B cell (primary cell): ENCODE measurements around the gene CAPN14. TPM values are rescaled to one million over a fixed set of nuclear protein-coding genes. Genes with fewer than 3 reads are reported as not detected.
A peak's percentile ranks its signal among the peaks of the same experiment; 100 is the strongest.

Source experiments
- ATAC-seq: fragments of 200-7000 bp; cut with Tn5 transposase; one replicate; pipeline ENCODE4 v1.10.0; 2021; ENCODE audit warnings: low read depth, mild to moderate bottlenecking, moderate number of reproducible peaks, moderate library complexity
- CTCF ChIA-PET: fragments of 350-600 bp; sonication (Branson Sonifier 250); formaldehyde crosslinking; loops from one replicate; lab custom pipeline; 2021; ENCODE audit warnings: antibody characterized with exemption, inconsistent platforms; lab: Charles Lee
- POLR2A ChIA-PET: fragments of 350-600 bp; sonication (Branson Sonifier 250); formaldehyde crosslinking; loops from one replicate; lab custom pipeline; 2021; ENCODE audit warnings: antibody characterized with exemption; lab: Charles Lee
- DNase-seq: peaks from one replicate; pipeline ENCODE4 v3.0.0; 2013
- H2AFZ ChIP-seq: 2 replicates; pipeline ENCODE4 v1.6.1; 2012; ENCODE audit warnings: mild to moderate bottlenecking, low read depth, low read length; ENCODE audit not compliant: insufficient read depth, poor library complexity, severe bottlenecking
- H3K27ac ChIP-seq, 2 donors: 1 replicate in 1 of 2; 2 replicates in 1 of 2; pipeline ENCODE4 v1.5.1; 2012 to 2013; ENCODE audit warnings: low read length in 2 of 2, mild to moderate bottlenecking in 2 of 2, moderate library complexity in 1 of 2
- H3K27me3 ChIP-seq, 4 experiments: fragments of 200-600 bp in 1 of 4; sonication (generic) in 1 of 4; replicated peaks in 1 of 4; 1 replicate in 2 of 4; 2 replicates in 2 of 4; pipeline versions ENCODE4 v1.6.1 to v1.7.0; 2013 to 2016; ENCODE audit warnings: low read length in 3 of 4, mild to moderate bottlenecking in 2 of 4, mixed read lengths in 1 of 4, moderate library complexity in 1 of 4; ENCODE audit not compliant: insufficient read depth in 4 of 4, control insufficient read depth in 3 of 4; ENCODE audit errors: control extremely low read depth in 1 of 4
- H3K36me3 ChIP-seq, 2 experiments: replicated peaks in 1 of 2; 1 replicate in 1 of 2; 2 replicates in 1 of 2; pipeline versions ENCODE4 v1.6.1 to v1.7.1; 2013; ENCODE audit warnings: low read length in 1 of 2; ENCODE audit not compliant: insufficient read depth in 2 of 2, control insufficient read depth in 1 of 2; ENCODE audit errors: control extremely low read depth in 1 of 2, extremely low read depth in 1 of 2
- H3K4me1 ChIP-seq, 2 donors: fragments of 200-600 bp in 1 of 2; sonication (generic) in 1 of 2; 1 replicate in 1 of 2; 2 replicates in 1 of 2; pipeline versions ENCODE4 v1.5.1 to v1.6.1; 2013 to 2017; ENCODE audit warnings: low read length in 2 of 2; ENCODE audit not compliant: control insufficient read depth in 2 of 2, insufficient read depth in 2 of 2
- H3K4me2 ChIP-seq: replicated peaks from 2 replicates; pipeline ENCODE3; 2012; ENCODE audit warnings: mild to moderate bottlenecking, low read depth, low read length; ENCODE audit not compliant: poor library complexity, severe bottlenecking
- H3K4me3 ChIP-seq, 5 experiments: fragments of 200-600 bp in 1 of 5; sonication (generic) in 1 of 5; 1 replicate in 3 of 5; 2 replicates in 2 of 5; pipeline versions ENCODE4 v1.5.1 to v1.7.0; 2011 to 2016; ENCODE audit warnings: low read length in 4 of 5, mild to moderate bottlenecking in 4 of 5, low read depth in 2 of 5, control low read depth in 1 of 5, moderate library complexity in 1 of 5; ENCODE audit not compliant: insufficient read depth in 1 of 5; ENCODE audit errors: control extremely low read depth in 1 of 5, extremely low read depth in 1 of 5
- H3K79me2 ChIP-seq: fragments of 200-600 bp; sonication (generic); one replicate; pipeline ENCODE4 v1.6.0; 2016; ENCODE audit warnings: low read length; ENCODE audit not compliant: control insufficient read depth, insufficient read depth
- H3K9ac ChIP-seq: fragments of 200-600 bp; sonication (generic); 2 replicates; pipeline ENCODE4 v1.6.1; 2017; ENCODE audit warnings: mild to moderate bottlenecking, low read length, moderate library complexity
- H3K9me3 ChIP-seq, 3 donors: one replicate each; pipeline versions ENCODE4 v1.6.1 to v1.7.1; 2013; ENCODE audit warnings: low read length in 2 of 3; ENCODE audit not compliant: control insufficient read depth in 2 of 3, insufficient read depth in 1 of 3; ENCODE audit errors: control extremely low read depth in 1 of 3
- H4K20me1 ChIP-seq: 2 replicates; pipeline ENCODE4 v1.6.0; 2012; ENCODE audit warnings: mild to moderate bottlenecking, low read length; ENCODE audit not compliant: insufficient read depth, control insufficient read depth, poor library complexity, severe bottlenecking
- H3K27ac Mint-ChIP-seq: one replicate; pipeline ENCODE4 v1.8.0; 2021; ENCODE audit warnings: mixed read lengths
- H3K27me3 Mint-ChIP-seq: one replicate; pipeline ENCODE4 v1.8.0; 2021; ENCODE audit warnings: mixed read lengths
- H3K4me1 Mint-ChIP-seq: one replicate; pipeline ENCODE4 v1.8.0; 2021; ENCODE audit warnings: mixed read lengths
- H3K4me3 Mint-ChIP-seq: one replicate; pipeline ENCODE4 v1.8.0; 2021; ENCODE audit warnings: mixed read lengths
- H3K9me3 Mint-ChIP-seq: one replicate; pipeline ENCODE4 v1.8.0; 2022; ENCODE audit warnings: mixed read lengths; ENCODE audit not compliant: insufficient read depth
- EZH2 ChIP-seq: IDR thresholded peaks from 2 replicates; pipeline ENCODE4 v1.6.1; 2012; ENCODE audit warnings: borderline replicate concordance, low read depth, mild to moderate bottlenecking, moderate library complexity, low read length; ENCODE audit not compliant: insufficient read depth, poor library complexity, severe bottlenecking
- WGBS: methylation state at CpG from one replicate; pipeline ENCODE4 v1.1.5; 2013; ENCODE audit warnings: missing lambda C conversion rate; ENCODE audit not compliant: insufficient coverage; 5-methylcytosine and 5-hydroxymethylcytosine counted together
- intact Hi-C: fragments of 100-400 bp; cut with micrococcal nuclease; formaldehyde crosslinking; loops from one replicate; pipeline ENCODE4 v1.10.0; 2022
- polyA plus RNA-seq: library from polyadenylated mRNA; depleted of rRNA; stranded (reverse); fragments of >200 nt; gene quantifications from 2 replicates; pipeline ENCODE4 v1.2.3, GENCODE V29; 2012
- total RNA-seq, 2 donors: library from RNA; stranded (reverse); fragments of 120-200 nt in 1 of 2; gene quantifications; 1 replicate in 1 of 2; 2 replicates in 1 of 2; pipeline versions ENCODE4 v1.2.3 to v1.2.4, GENCODE V29; 2013 to 2022
- TF ChIP-seq, protein P1 (sequence below): fragments of 200-600 bp; IDR thresholded peaks from one replicate; pipeline ENCODE4 v1.8.0; 2022; ENCODE audit warnings: antibody characterized with exemption, mild to moderate bottlenecking

CAPN14 gene
- total and polyA plus RNA-seq, 2 donors (not counting 1 experiment from before 2014, with no cell fraction given) = 2.5 to 7.8 TPM

DNA sequence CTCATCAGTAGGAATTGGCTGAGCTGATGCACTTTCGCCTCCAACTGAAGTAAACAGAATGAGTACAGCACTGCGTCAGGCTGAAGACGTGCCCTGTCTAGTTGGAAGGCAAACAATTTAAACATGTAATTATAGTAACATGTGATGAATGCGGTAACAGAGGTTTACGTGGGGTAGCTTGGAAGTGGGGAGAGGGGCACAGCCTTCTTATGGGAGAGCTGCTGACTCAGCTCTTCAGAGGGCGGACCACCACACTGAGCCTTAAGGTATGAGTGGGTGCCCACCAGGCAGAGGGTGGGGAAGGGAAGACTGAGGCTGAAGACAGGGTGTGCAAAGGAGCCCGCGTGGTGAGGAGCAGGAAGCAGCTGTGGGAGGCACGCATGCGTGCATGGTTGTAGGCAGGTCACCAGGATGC, 10.4 kb upstream of the CAPN14 start:
- CTCF ChIA-PET = interaction anchor here (0.7 to 1.2 kb wide), 2 partner anchors 24 to 516 kb away, joined by 3 to 4 read pairs; no protein-coding TSS in a partner anchor
- no peak overlapping the region for H3K4me3 Mint-ChIP-seq
- H3K27me3 Mint-ChIP-seq = no peaks in the 10 kb centered on the region

DNA sequence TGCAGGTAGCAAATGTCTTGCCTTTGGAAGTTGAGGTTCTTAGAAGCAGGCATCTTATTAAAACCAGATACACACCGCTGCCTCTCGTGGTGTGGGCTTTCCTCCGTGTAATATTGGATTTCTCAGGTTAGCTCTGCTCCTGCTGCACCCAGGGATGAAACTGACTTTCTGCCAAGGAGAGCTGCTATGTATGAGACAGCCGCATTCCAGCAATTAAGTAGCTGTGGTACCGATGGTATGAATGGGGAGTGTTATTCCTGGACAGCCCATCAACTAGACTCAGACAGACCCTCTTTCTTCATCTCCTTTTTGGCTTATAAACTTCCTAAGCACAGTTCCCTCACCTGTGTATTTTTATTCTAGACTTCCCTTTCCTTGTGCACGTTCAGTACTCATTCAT, 9.8 kb upstream of the CAPN14 start:
- intact Hi-C loops = no loop called here
- H3K27ac ChIP-seq = no peak overlapping the region
- no peak overlapping the region for H3K4me2 ChIP-seq
- no peaks in the 10 kb centered on the region for H3K36me3 ChIP-seq
- H3K27me3 Mint-ChIP-seq = no peaks in the 10 kb centered on the region
- POLR2A ChIA-PET = no interaction called here
- H4K20me1 ChIP-seq = no peaks in the 10 kb centered on the region
- WGBS = no CpG with 5 or more reads among the region's 6 CpGs
- H3K9me3 ChIP-seq = no peaks in the 10 kb centered on the region
- no peak overlapping the region for H2AFZ ChIP-seq
- peaks cover 16 to 17% of the 10 kb centered on the region in 2 donors for H3K4me1 ChIP-seq
- H3K4me3 ChIP-seq = no peak overlapping the region
- no peaks in the 10 kb centered on the region for H3K79me2 ChIP-seq
- no peak overlapping the region for H3K9ac ChIP-seq
- no peak for DNase-seq
- no peaks in the 10 kb centered on the region for H3K27me3 ChIP-seq
- H3K4me3 Mint-ChIP-seq = no peak overlapping the region
- no peak for ATAC-seq
- TF ChIP-seq, protein P1, sequence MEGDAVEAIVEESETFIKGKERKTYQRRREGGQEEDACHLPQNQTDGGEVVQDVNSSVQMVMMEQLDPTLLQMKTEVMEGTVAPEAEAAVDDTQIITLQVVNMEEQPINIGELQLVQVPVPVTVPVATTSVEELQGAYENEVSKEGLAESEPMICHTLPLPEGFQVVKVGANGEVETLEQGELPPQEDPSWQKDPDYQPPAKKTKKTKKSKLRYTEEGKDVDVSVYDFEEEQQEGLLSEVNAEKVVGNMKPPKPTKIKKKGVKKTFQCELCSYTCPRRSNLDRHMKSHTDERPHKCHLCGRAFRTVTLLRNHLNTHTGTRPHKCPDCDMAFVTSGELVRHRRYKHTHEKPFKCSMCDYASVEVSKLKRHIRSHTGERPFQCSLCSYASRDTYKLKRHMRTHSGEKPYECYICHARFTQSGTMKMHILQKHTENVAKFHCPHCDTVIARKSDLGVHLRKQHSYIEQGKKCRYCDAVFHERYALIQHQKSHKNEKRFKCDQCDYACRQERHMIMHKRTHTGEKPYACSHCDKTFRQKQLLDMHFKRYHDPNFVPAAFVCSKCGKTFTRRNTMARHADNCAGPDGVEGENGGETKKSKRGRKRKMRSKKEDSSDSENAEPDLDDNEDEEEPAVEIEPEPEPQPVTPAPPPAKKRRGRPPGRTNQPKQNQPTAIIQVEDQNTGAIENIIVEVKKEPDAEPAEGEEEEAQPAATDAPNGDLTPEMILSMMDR = no peak
- no peak for TF ChIP-seq EZH2
- no peaks in the 10 kb centered on the region for H3K9me3 Mint-ChIP-seq
- H3K4me1 Mint-ChIP-seq = peaks cover 31% of the 10 kb centered on the region
- no peak overlapping the region for H3K27ac Mint-ChIP-seq
- CTCF ChIA-PET = interaction anchor here (0.8 to 1.2 kb wide), 2 partner anchors 56 to 57 kb away, joined by 3 read pairs; no protein-coding TSS in a partner anchor

More for the DNA sequence above, 10.4 kb upstream of the CAPN14 start:
- H2AFZ ChIP-seq = no peak overlapping the region
- H3K4me2 ChIP-seq = no peak overlapping the region
- peaks cover 10 to 11% of the 10 kb centered on the region in 2 donors for H3K4me1 ChIP-seq
- H4K20me1 ChIP-seq = no peaks in the 10 kb centered on the region
- no peak overlapping the region for H3K27ac ChIP-seq
- no peaks in the 10 kb centered on the region for H3K9me3 ChIP-seq
- ATAC-seq (peak; percentile 36), DNase-seq (no peak)
- POLR2A ChIA-PET = no interaction called here
- 77% methylated on average over 8 of the region's 10 CpGs for WGBS
- H3K9me3 Mint-ChIP-seq = no peaks in the 10 kb centered on the region
- no peak overlapping the region for H3K9ac ChIP-seq
- no peak for TF ChIP-seq EZH2
- TF ChIP-seq, protein P1 = no peak
- H3K27ac Mint-ChIP-seq = no peak overlapping the region
- intact Hi-C loops = no loop called here
- no peaks in the 10 kb centered on the region for H3K79me2 ChIP-seq
- peaks cover 26% of the 10 kb centered on the region for H3K4me1 Mint-ChIP-seq
- H3K27me3 ChIP-seq = no peaks in the 10 kb centered on the region
- H3K4me3 ChIP-seq = no peak overlapping the region
- H3K36me3 ChIP-seq = no peaks in the 10 kb centered on the region
